NCI-H82 treated with DMSO at 0.1 percent for 48 hours (cell line): ENCODE data around the gene AP3M1.
"Not testable (repeated sequence)": the region's sequence is repeated elsewhere in the genome, so short reads cannot be mapped to it uniquely, and the experiment has no call there.

Experiments
- DNase-seq: peaks from one replicate; lab custom pipeline; 2025; ENCODE audit not compliant: unreplicated experiment; lab: John Stamatoyannopoulos, UW

Gene AP3M1, protein sequence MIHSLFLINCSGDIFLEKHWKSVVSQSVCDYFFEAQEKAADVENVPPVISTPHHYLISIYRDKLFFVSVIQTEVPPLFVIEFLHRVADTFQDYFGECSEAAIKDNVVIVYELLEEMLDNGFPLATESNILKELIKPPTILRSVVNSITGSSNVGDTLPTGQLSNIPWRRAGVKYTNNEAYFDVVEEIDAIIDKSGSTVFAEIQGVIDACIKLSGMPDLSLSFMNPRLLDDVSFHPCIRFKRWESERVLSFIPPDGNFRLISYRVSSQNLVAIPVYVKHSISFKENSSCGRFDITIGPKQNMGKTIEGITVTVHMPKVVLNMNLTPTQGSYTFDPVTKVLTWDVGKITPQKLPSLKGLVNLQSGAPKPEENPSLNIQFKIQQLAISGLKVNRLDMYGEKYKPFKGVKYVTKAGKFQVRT

DNA sequence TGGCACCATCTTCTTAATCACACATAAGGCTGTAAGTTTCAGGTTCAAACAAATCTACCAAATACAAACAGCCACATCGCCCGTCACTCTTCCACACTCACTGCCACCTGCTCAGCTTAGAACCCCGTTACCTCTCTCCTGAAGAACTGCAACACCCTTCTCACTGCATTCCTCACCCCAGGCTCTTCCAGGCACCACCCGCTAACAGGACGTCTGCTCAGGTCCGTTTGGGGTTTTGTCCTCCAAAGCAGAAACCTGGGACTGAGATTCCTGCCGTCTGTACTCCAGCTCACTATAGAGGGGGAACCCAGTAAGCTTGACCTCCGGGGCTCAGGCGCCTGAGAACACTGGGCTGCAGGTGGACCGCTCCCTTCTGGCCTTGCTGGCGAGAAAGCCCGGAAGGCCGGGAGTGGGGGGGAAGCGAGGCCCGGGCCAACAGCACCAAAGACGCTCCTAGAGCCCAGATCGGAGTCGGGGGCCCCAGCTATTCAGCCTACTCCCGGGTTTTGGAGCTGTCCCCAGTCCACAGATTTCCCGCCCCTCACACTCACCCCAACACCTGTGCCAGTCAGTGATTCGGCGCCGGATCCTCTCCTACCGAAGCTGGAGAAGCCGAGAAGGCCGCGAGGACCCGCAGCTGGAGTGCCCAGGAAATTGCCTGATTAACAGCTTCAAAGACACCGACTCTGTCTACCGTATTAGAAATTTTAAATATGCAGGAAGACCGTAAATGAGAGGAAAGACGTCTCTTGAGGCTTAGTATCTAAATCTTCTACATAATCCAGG is at the start of gene AP3M1:
TSS of gene AP3M1 (minus strand) at position 625 of the 786 bp plus-strand sequence. CDS start 12,449 bp downstream, outside the sequence.
- no peak for DNase-seq

GRCh38 chr10:74199315-74199714 is 48.7 kb upstream of the AP3M1 start:
- DNase-seq = no peak

DNA sequence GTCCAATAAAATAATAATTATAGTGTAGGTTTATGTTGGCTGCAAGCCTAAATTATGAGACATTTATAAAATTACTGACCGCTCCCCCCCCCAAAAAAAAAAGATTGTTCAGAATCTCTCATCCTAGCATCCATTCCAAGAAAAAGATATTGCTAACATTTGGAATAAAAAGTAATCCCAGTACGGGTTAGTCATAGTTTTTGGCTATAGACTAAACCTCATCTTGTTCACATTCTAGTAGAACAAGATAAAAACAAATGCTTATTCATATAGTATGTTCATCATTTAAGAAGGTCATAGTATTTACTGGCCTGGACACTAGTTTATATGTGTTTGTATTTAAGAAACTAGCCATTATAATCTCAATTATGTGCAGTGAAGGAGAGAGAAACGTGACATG is 44.4 kb upstream of the AP3M1 start:
- no peak for DNase-seq

GRCh38 chr10:74194545-74194944 is 43.9 kb upstream of the AP3M1 start:
- no peak for DNase-seq

GRCh38 chr10:74190494-74190893 is 39.9 kb upstream of the AP3M1 start:
- DNase-seq = no peak

DNA sequence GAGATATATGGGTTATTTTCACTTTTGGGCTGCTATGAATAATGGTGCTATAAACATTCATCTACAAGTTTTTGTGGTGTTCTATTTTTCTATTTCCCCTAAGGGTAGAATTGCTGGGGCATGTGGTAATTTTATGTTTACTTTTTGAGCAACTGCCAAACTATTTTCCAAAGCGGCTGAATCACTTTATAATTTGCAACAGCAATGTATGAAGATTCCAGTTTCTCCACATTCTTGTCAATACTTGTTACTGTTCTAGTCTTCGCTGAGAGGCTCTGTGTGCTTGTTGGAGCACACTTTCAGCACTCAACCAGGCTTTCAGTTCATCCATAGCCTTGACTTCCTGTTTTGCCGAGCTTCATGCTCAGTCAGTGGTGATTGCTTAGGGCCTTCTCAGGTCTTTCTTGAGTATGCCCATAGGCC is 39.4 kb upstream of the AP3M1 start:
- DNase-seq = no peak

- not testable (repeated sequence) for DNase-seq
Measured at GRCh38 chr10:74188617-74189016, 38.0 kb upstream of the AP3M1 start.

- DNase-seq = no peak
Measured at GRCh38 chr10:74187237-74187636, 36.6 kb upstream of the AP3M1 start.

DNA sequence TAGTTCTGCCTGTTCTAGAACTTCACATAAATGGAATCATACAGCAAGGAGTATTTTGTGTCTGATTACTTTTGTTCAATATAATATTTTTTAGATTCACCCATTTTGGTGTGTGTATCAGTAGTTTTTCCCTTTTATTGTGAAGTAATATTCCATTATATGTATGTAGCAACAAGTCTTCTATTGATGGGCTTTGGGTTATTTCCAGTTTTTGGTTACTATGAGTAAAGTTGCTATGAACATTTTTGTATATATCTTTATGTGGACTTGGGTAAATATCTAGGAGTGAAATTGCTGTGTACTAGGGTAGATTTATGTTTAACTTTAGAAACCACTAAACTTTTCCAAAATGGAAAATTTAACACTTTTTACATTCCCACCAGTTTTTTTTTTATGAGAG is 36.0 kb upstream of the AP3M1 start:
- DNase-seq = no peak

DNA sequence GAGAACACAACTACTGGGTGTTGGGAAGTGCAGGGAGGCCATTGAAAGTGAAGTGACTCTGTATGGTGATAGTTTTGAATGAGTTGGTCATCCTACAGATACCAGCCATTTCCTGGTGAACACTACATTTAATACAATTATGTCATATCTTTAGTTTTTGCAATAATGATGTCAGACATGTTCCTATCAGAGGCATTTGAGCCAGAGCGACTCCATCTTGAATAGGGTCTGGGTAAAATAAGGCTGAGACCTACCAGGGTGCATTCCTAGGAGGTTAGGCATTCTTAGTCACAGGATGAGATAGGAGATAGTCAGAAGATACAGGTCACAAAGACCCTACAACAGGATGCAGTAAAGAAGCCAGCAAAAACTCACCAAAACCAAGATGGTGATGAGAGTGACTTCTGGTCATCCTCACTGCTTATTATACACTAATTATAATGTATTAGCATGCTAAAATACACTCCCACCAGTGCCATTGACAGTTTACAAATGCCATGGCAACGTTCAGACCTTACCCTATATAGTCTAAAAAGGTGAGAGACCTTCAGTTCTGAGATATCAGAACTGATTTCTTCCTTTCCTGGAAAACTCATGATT is 28.6 kb upstream of the AP3M1 start:
- DNase-seq = no peak

GRCh38 chr10:74178042-74178791 is 27.6 kb upstream of the AP3M1 start:
- no peak for DNase-seq

- DNase-seq = no peak
Measured at GRCh38 chr10:74177140-74177677, 26.6 kb upstream of the AP3M1 start.

GRCh38 chr10:74176380-74177139 is 25.9 kb upstream of the AP3M1 start:
- peak; percentile 86 for DNase-seq

GRCh38 chr10:74175510-74176379 is 25.1 kb upstream of the AP3M1 start:
- no peak for DNase-seq

DNA sequence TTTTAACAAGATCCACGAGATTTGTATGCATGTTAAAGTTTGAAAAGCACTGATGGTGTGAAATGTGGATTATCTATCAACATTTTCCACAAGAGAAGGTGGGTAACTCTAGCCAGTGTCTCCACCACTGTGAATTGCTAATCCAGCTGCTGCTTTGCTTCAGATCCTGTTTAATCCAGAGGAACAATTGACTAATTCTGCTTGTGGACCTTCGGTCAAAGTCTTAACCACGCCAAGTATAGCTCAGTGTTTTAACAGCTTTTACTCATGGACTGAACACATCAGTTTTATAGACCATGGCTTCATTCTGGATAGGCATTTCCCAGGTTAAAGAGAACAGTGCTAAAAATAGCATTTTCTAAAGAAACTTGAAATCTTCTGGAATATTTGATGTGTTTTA is 23.9 kb upstream of the AP3M1 start:
- peak; percentile 29 for DNase-seq

- no peak for DNase-seq
Measured at GRCh38 chr10:74171625-74172024, 21.0 kb upstream of the AP3M1 start.

DNA sequence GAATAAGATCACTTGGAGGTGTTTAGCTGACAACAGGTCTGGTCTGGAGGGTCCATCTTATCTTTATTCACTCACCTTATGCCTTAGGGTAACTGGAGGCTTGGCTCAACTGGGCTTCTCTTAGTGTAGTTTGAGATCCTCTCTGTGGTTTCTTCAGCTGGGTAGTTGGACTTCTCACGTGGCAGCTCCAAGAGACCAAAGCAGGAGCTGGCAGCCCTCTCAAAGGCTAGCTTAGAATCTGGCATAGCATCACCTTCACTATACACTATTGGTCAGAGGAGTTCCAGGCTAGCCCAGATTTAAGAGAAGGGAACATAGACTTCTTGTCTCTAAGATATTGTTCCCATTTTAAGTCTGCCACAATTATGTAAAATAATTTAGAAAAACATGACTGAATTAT is 16.8 kb upstream of the AP3M1 start:
- DNase-seq = no peak

DNA sequence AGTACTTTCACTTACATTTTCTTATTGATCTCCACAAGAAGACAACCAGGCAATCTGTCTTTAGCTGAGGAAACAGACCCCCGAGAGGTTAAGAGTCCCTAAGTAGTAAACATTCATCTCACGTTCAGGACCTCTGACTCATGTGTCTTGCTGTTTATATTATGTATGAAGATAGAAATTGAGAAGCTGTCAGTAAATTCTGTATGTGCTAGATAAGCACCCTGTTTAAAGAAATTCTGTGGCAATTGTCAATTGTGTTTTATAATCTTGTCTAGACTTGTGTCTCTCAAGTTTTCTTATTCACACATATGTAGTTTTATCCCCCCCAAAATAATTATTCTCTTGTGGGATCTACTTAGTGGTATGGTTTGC is 14.9 kb upstream of the AP3M1 start:
- DNase-seq = no peak
